GM23338 (cell line): ENCODE data around the gene CHST11. TPM values are rescaled to one million over a fixed set of nuclear protein-coding genes. Genes with fewer than 3 reads are reported as not detected.

ENCODE experiments used
- ATAC-seq: fragments of 200-7000 bp; cut with Tn5 transposase; 3 replicates; pipeline ENCODE4 v1.9.1; 2020
- DNase-seq: peaks from one replicate; pipeline ENCODE4 v3.0.0-alpha.2; 2015; ENCODE audit warnings: low spot score
- H2AFZ ChIP-seq: fragments of 200-600 bp; sonication (generic); 2 replicates; pipeline ENCODE4 v1.8.0; 2016; ENCODE audit warnings: antibody characterized with exemption, mild to moderate bottlenecking, moderate library complexity
- H3F3A ChIP-seq: fragments of 200-600 bp; sonication (generic); replicated peaks from 2 replicates; pipeline ENCODE4 v1.8.0; 2017; ENCODE audit warnings: antibody characterized with exemption, mixed run types, low read depth
- H3K27ac ChIP-seq: fragments of 200-600 bp; sonication (generic); 2 replicates; pipeline ENCODE4 v1.6.1; 2016; ENCODE audit warnings: low read depth
- H3K27me3 ChIP-seq: fragments of 200-600 bp; sonication (generic); 2 replicates; pipeline ENCODE4 v1.8.0; 2016; ENCODE audit warnings: mild to moderate bottlenecking, mixed run types, moderate library complexity; ENCODE audit not compliant: insufficient read depth
- H3K36me3 ChIP-seq: fragments of 200-600 bp; sonication (generic); 2 replicates; pipeline ENCODE4 v1.8.0; 2016; ENCODE audit warnings: mild to moderate bottlenecking; ENCODE audit not compliant: insufficient read depth
- H3K4me1 ChIP-seq: fragments of 200-600 bp; sonication (generic); 2 replicates; pipeline ENCODE4 v1.8.0; 2016; ENCODE audit warnings: mild to moderate bottlenecking, moderate library complexity; ENCODE audit not compliant: insufficient read depth
- H3K4me2 ChIP-seq: fragments of 200-600 bp; sonication (generic); 2 replicates; pipeline ENCODE4 v1.7.1; 2017; ENCODE audit warnings: mixed run types
- H3K4me3 ChIP-seq: fragments of 200-600 bp; sonication (generic); 2 replicates; pipeline ENCODE4 v1.6.1; 2016; ENCODE audit warnings: mixed run types
- H3K79me2 ChIP-seq: fragments of 200-600 bp; sonication (generic); replicated peaks from 2 replicates; pipeline ENCODE4 v1.8.0; 2017; ENCODE audit warnings: mild to moderate bottlenecking; ENCODE audit not compliant: insufficient read depth
- H3K9me2 ChIP-seq: fragments of 200-600 bp; sonication (generic); 2 replicates; pipeline ENCODE4 v1.8.0; 2017; ENCODE audit not compliant: insufficient read depth
- H4K20me1 ChIP-seq: fragments of 200-600 bp; sonication (generic); replicated peaks from 2 replicates; pipeline ENCODE4 v1.8.0; 2017; ENCODE audit warnings: mild to moderate bottlenecking; ENCODE audit not compliant: insufficient read depth
- H3K27ac Mint-ChIP-seq: 2 replicates; pipeline ENCODE4 v1.8.0; 2020; ENCODE audit warnings: inconsistent platforms, mild to moderate bottlenecking, moderate library complexity, mixed read lengths
- H3K27me3 Mint-ChIP-seq: 3 replicates; pipeline ENCODE4 v1.8.0; 2022; ENCODE audit warnings: low read depth, mild to moderate bottlenecking, moderate library complexity, mixed read lengths, inconsistent platforms; ENCODE audit not compliant: insufficient read depth, poor library complexity
- H3K36me3 Mint-ChIP-seq: 3 replicates; pipeline ENCODE4 v1.8.0; 2021; ENCODE audit warnings: low read depth, mild to moderate bottlenecking, inconsistent platforms, moderate library complexity, mixed read lengths
- H3K4me1 Mint-ChIP-seq: 3 replicates; pipeline ENCODE4 v1.8.0; 2020; ENCODE audit warnings: mild to moderate bottlenecking, inconsistent platforms, mixed read lengths
- H3K4me3 Mint-ChIP-seq: 3 replicates; pipeline ENCODE4 v1.8.0; 2021; ENCODE audit warnings: moderate library complexity, mild to moderate bottlenecking, inconsistent platforms, mixed read lengths
- H3K9me3 Mint-ChIP-seq: 3 replicates; pipeline ENCODE4 v1.8.0; 2020; ENCODE audit warnings: moderate library complexity, mild to moderate bottlenecking, inconsistent platforms, mixed read lengths
- CREB1 ChIP-seq: fragments of 250-450 bp; sonication (Bioruptor Pico); IDR thresholded peaks from 2 replicates; pipeline ENCODE4 v1.5.0; 2020; ENCODE audit warnings: low read depth, mild to moderate bottlenecking, moderate library complexity
- EZH2 ChIP-seq: fragments of 200-600 bp; sonication (generic); IDR thresholded peaks from one replicate; pipeline ENCODE4 v1.8.0; 2017; ENCODE audit warnings: antibody characterized with exemption, mild to moderate bottlenecking, low read depth; ENCODE audit not compliant: unreplicated experiment
- EZH2phosphoT487 ChIP-seq: fragments of 200-600 bp; sonication (generic); IDR thresholded peaks from one replicate; pipeline ENCODE4 v1.8.1; 2018; ENCODE audit warnings: antibody characterized with exemption; ENCODE audit not compliant: unreplicated experiment
- JUNB ChIP-seq: IDR thresholded peaks from one replicate; pipeline ENCODE4 v1.6.1; 2016; ENCODE audit warnings: antibody characterized with exemption; ENCODE audit not compliant: unreplicated experiment
- NANOG ChIP-seq: IDR thresholded peaks from 2 replicates; pipeline ENCODE4 v1.6.1; 2016; ENCODE audit warnings: antibody characterized with exemption, borderline replicate concordance
- POLR2AphosphoS5 ChIP-seq: IDR thresholded peaks from 2 replicates; pipeline ENCODE4 v1.6.1; 2016; ENCODE audit warnings: antibody characterized with exemption, low read depth
- STAT1 ChIP-seq: IDR thresholded peaks from one replicate; pipeline ENCODE4 v1.6.1; 2016; ENCODE audit warnings: antibody characterized with exemption; ENCODE audit not compliant: unreplicated experiment
- ZNF114 ChIP-seq: fragments of 250-450 bp; sonication (Bioruptor Pico); IDR thresholded peaks from 2 replicates; pipeline ENCODE4 v1.5.0; 2020; ENCODE audit warnings: mild to moderate bottlenecking, moderate library complexity
- ZNF331 ChIP-seq: fragments of 250-450 bp; sonication (Bioruptor Pico); IDR thresholded peaks from 2 replicates; pipeline ENCODE4 v1.5.0; 2020; ENCODE audit warnings: low read depth, mild to moderate bottlenecking, moderate library complexity
- polyA plus RNA-seq: library from polyadenylated mRNA; unstranded; fragments of >200 nt; fragmentation: Nextera tagmentation; extraction: Ambion mirVana; gene quantifications from 2 replicates; pipeline ENCODE4 v1.2.1, GENCODE V29; 2016
- total RNA-seq: library from RNA; depleted of rRNA; stranded (reverse); fragments of >200 nt; shearing (Covaris generic); gene quantifications from 2 replicates; pipeline ENCODE4 v1.2.3, GENCODE V29; 2014
- TF ChIP-seq, protein P1 (sequence below): IDR thresholded peaks from one replicate; pipeline ENCODE4 v1.6.1; 2018; ENCODE audit warnings: antibody characterized with exemption; ENCODE audit not compliant: unreplicated experiment
- TF ChIP-seq, protein P2 (sequence below), 2 experiments: fragments of 200-600 bp in 1 of 2; sonication (generic) in 1 of 2; conservative IDR thresholded peaks; 2 replicates each; pipeline versions ENCODE4 v1.5.1 to v1.6.1; 2016 to 2017; ENCODE audit warnings: antibody characterized with exemption in 2 of 2, low read depth in 2 of 2, mild to moderate bottlenecking in 2 of 2, moderate library complexity in 1 of 2
- TF ChIP-seq, protein P3 (sequence below): fragments of 250-450 bp; sonication (Bioruptor Pico); IDR thresholded peaks from 2 replicates; pipeline ENCODE4 v1.5.0; 2020; ENCODE audit warnings: mild to moderate bottlenecking, moderate library complexity
- TF ChIP-seq, protein P4 (sequence below): IDR thresholded peaks from 2 replicates; pipeline ENCODE4 v1.6.1; 2016; ENCODE audit warnings: antibody characterized with exemption

The CHST11 gene
- total and polyA plus RNA-seq, 2 experiments from 2014 or later = 7.7 to 25.7 TPM

DNA sequence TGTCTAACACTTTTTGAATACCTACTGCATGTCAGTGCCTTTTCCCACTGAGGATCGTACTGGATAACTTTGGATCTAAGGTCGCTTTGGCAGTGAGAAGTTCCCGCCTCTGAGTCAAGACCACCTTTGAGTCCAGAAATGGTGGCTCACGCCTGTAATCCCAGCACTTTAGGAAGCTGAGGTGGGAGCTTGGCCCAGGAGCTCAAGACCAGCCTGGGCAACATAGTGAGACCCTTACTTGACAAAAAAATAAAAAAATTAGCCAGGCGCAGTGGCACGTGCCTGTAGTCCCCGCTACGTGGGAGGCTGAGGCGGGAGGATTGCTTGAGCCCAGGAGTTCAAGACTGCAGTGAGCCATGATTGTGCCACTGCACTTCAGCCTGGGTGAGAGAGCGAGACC is 61.1 kb downstream of the CHST11 start:
- peaks cover 35% of the 10 kb centered on the region for H3K4me1 Mint-ChIP-seq
- Histone ChIP-seq H3K27me3 (no peaks in the 10 kb centered on the region), H3K4me2 (no peak overlapping the region)

More for the DNA sequence above, 61.1 kb downstream of the CHST11 start:
- H4K20me1 ChIP-seq = peaks cover 6% of the 10 kb centered on the region; the same call in 1 of the 2 replicates
- no peak for TF ChIP-seq NANOG
- TF ChIP-seq EZH2 = no peak
- TF ChIP-seq, protein P1, sequence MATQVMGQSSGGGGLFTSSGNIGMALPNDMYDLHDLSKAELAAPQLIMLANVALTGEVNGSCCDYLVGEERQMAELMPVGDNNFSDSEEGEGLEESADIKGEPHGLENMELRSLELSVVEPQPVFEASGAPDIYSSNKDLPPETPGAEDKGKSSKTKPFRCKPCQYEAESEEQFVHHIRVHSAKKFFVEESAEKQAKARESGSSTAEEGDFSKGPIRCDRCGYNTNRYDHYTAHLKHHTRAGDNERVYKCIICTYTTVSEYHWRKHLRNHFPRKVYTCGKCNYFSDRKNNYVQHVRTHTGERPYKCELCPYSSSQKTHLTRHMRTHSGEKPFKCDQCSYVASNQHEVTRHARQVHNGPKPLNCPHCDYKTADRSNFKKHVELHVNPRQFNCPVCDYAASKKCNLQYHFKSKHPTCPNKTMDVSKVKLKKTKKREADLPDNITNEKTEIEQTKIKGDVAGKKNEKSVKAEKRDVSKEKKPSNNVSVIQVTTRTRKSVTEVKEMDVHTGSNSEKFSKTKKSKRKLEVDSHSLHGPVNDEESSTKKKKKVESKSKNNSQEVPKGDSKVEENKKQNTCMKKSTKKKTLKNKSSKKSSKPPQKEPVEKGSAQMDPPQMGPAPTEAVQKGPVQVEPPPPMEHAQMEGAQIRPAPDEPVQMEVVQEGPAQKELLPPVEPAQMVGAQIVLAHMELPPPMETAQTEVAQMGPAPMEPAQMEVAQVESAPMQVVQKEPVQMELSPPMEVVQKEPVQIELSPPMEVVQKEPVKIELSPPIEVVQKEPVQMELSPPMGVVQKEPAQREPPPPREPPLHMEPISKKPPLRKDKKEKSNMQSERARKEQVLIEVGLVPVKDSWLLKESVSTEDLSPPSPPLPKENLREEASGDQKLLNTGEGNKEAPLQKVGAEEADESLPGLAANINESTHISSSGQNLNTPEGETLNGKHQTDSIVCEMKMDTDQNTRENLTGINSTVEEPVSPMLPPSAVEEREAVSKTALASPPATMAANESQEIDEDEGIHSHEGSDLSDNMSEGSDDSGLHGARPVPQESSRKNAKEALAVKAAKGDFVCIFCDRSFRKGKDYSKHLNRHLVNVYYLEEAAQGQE = no peak
- no peak for TF ChIP-seq POLR2AphosphoS5
- TF ChIP-seq STAT1 = no peak
- TF ChIP-seq, protein P2, sequence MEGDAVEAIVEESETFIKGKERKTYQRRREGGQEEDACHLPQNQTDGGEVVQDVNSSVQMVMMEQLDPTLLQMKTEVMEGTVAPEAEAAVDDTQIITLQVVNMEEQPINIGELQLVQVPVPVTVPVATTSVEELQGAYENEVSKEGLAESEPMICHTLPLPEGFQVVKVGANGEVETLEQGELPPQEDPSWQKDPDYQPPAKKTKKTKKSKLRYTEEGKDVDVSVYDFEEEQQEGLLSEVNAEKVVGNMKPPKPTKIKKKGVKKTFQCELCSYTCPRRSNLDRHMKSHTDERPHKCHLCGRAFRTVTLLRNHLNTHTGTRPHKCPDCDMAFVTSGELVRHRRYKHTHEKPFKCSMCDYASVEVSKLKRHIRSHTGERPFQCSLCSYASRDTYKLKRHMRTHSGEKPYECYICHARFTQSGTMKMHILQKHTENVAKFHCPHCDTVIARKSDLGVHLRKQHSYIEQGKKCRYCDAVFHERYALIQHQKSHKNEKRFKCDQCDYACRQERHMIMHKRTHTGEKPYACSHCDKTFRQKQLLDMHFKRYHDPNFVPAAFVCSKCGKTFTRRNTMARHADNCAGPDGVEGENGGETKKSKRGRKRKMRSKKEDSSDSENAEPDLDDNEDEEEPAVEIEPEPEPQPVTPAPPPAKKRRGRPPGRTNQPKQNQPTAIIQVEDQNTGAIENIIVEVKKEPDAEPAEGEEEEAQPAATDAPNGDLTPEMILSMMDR (conservative IDR thresholded peaks at IDR 0.05; ENCODE audit: low read depth in 2 of 2) = no peak
- TF ChIP-seq EZH2phosphoT487 = no peak
- no peak for TF ChIP-seq JUNB
- TF ChIP-seq, protein P3, sequence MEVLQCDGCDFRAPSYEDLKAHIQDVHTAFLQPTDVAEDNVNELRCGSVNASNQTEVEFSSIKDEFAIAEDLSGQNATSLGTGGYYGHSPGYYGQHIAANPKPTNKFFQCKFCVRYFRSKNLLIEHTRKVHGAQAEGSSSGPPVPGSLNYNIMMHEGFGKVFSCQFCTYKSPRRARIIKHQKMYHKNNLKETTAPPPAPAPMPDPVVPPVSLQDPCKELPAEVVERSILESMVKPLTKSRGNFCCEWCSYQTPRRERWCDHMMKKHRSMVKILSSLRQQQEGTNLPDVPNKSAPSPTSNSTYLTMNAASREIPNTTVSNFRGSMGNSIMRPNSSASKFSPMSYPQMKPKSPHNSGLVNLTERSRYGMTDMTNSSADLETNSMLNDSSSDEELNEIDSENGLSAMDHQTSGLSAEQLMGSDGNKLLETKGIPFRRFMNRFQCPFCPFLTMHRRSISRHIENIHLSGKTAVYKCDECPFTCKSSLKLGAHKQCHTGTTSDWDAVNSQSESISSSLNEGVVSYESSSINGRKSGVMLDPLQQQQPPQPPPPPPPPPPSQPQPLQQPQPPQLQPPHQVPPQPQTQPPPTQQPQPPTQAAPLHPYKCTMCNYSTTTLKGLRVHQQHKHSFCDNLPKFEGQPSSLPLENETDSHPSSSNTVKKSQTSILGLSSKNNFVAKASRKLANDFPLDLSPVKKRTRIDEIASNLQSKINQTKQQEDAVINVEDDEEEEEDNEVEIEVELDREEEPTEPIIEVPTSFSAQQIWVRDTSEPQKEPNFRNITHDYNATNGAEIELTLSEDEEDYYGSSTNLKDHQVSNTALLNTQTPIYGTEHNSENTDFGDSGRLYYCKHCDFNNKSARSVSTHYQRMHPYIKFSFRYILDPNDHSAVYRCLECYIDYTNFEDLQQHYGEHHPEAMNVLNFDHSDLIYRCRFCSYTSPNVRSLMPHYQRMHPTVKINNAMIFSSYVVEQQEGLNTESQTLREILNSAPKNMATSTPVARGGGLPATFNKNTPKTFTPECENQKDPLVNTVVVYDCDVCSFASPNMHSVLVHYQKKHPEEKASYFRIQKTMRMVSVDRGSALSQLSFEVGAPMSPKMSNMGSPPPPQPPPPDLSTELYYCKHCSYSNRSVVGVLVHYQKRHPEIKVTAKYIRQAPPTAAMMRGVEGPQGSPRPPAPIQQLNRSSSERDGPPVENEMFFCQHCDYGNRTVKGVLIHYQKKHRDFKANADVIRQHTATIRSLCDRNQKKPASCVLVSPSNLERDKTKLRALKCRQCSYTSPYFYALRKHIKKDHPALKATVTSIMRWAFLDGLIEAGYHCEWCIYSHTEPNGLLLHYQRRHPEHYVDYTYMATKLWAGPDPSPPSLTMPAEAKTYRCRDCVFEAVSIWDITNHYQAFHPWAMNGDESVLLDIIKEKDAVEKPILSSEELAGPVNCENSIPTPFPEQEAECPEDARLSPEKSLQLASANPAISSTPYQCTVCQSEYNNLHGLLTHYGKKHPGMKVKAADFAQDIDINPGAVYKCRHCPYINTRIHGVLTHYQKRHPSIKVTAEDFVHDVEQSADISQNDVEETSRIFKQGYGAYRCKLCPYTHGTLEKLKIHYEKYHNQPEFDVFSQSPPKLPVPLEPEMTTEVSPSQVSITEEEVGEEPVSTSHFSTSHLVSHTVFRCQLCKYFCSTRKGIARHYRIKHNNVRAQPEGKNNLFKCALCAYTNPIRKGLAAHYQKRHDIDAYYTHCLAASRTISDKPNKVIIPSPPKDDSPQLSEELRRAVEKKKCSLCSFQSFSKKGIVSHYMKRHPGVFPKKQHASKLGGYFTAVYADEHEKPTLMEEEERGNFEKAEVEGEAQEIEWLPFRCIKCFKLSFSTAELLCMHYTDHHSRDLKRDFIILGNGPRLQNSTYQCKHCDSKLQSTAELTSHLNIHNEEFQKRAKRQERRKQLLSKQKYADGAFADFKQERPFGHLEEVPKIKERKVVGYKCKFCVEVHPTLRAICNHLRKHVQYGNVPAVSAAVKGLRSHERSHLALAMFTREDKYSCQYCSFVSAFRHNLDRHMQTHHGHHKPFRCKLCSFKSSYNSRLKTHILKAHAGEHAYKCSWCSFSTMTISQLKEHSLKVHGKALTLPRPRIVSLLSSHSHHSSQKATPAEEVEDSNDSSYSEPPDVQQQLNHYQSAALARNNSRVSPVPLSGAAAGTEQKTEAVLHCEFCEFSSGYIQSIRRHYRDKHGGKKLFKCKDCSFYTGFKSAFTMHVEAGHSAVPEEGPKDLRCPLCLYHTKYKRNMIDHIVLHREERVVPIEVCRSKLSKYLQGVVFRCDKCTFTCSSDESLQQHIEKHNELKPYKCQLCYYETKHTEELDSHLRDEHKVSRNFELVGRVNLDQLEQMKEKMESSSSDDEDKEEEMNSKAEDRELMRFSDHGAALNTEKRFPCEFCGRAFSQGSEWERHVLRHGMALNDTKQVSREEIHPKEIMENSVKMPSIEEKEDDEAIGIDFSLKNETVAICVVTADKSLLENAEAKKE (CRISPR knock-in tag) = no peak
- TF ChIP-seq ZNF331 (CRISPR knock-in tag) = no peak
- no peak for TF ChIP-seq CREB1 (CRISPR knock-in tag)
- TF ChIP-seq ZNF114 (CRISPR knock-in tag) = no peak
- TF ChIP-seq, protein P4, sequence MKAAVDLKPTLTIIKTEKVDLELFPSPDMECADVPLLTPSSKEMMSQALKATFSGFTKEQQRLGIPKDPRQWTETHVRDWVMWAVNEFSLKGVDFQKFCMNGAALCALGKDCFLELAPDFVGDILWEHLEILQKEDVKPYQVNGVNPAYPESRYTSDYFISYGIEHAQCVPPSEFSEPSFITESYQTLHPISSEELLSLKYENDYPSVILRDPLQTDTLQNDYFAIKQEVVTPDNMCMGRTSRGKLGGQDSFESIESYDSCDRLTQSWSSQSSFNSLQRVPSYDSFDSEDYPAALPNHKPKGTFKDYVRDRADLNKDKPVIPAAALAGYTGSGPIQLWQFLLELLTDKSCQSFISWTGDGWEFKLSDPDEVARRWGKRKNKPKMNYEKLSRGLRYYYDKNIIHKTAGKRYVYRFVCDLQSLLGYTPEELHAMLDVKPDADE = no peak
- H3K9me2 ChIP-seq = no peaks in the 10 kb centered on the region
- ATAC-seq (no peak), DNase-seq (no peak)
- H3F3A ChIP-seq = no peaks in the 10 kb centered on the region
- H3K27ac ChIP-seq = no peak overlapping the region
- H3K27me3 Mint-ChIP-seq = no peaks in the 10 kb centered on the region
- H2AFZ ChIP-seq = no peak overlapping the region
- H3K4me3 ChIP-seq = no peak overlapping the region
- H3K79me2 ChIP-seq = peaks cover 30% of the 10 kb centered on the region
- H3K27ac Mint-ChIP-seq = no peak overlapping the region
- peaks cover 16% of the 10 kb centered on the region for H3K4me1 ChIP-seq
- no peaks in the 10 kb centered on the region for H3K36me3 Mint-ChIP-seq
- H3K36me3 ChIP-seq = no peaks in the 10 kb centered on the region
- H3K4me3 Mint-ChIP-seq = no peak overlapping the region
- no peaks in the 10 kb centered on the region for H3K9me3 Mint-ChIP-seq
